GM10266 (cell line): ENCODE data around the gene CDC26.
"Not testable (repeated sequence)": the region's sequence is repeated elsewhere in the genome, so short reads cannot be mapped to it uniquely, and the experiment has no call there.

ENCODE experiments used
- DNase-seq: peaks from one replicate; pipeline ENCODE4 v3.0.0; 2012; ENCODE audit errors: extremely low spot score
- CTCF ChIP-seq: IDR thresholded peaks from 2 replicates; pipeline ENCODE4 v1.5.1; 2012; ENCODE audit warnings: mild to moderate bottlenecking, low read depth; ENCODE audit not compliant: control insufficient read depth, insufficient read depth; ENCODE audit errors: missing control alignments

CDC26 gene

GRCh38 chr9:113301548-113301947 is 26.2 kb upstream of the CDC26 start:
- no peak for TF ChIP-seq CTCF
- DNase-seq = no peak

- no peak for TF ChIP-seq CTCF
- no peak for DNase-seq
Measured at GRCh38 chr9:113299800-113300292, 24.5 kb upstream of the CDC26 start.

- TF ChIP-seq CTCF = no peak
- no peak for DNase-seq
Measured at GRCh38 chr9:113298924-113299770, 23.8 kb upstream of the CDC26 start.

- no peak for DNase-seq
- TF ChIP-seq CTCF = no peak
Measured at GRCh38 chr9:113298311-113298710, 22.9 kb upstream of the CDC26 start.

GRCh38 chr9:113296796-113297558 is 21.6 kb upstream of the CDC26 start:
- DNase-seq = no peak
- no peak for TF ChIP-seq CTCF

- DNase-seq = not testable (repeated sequence)
Measured at GRCh38 chr9:113296247-113296646, 20.9 kb upstream of the CDC26 start.

- no peak for DNase-seq
Measured at GRCh38 chr9:113293285-113293878, 18.0 kb upstream of the CDC26 start.

More at GRCh38 chr9:113293285-113293878, 18.0 kb upstream of the CDC26 start:
- TF ChIP-seq CTCF = no peak
